Neural progenitor cell (in vitro differentiated cells): Measurements from ENCODE around the gene CEBPA. TPM values are rescaled to one million over a fixed set of nuclear protein-coding genes. Genes with fewer than 3 reads are reported as not detected.
"Not testable (repeated sequence)": the region's sequence is repeated elsewhere in the genome, so short reads cannot be mapped to it uniquely, and the experiment has no call there.

Experiments used
- DNase-seq: peaks from one replicate; pipeline ENCODE4 v3.0.0-alpha.2; 2016; ENCODE audit warnings: low spot score
- H2AFZ ChIP-seq: fragments of 200-600 bp; sonication (generic); replicated peaks from 2 replicates; pipeline ENCODE4 v1.6.1; 2016; ENCODE audit warnings: antibody characterized with exemption
- H3F3A ChIP-seq: fragments of 200-600 bp; sonication (generic); 2 replicates; pipeline ENCODE4 v1.6.1; 2016; ENCODE audit warnings: antibody characterized with exemption, low read depth
- H3K27ac ChIP-seq: fragments of 200-600 bp; sonication (generic); 2 replicates; pipeline ENCODE4 v1.5.1; 2016; ENCODE audit warnings: mild to moderate bottlenecking
- H3K27me3 ChIP-seq: fragments of 200-600 bp; sonication (generic); 2 replicates; pipeline ENCODE4 v1.6.1; 2016; ENCODE audit warnings: mild to moderate bottlenecking, moderate library complexity
- H3K36me3 ChIP-seq: fragments of 200-600 bp; sonication (generic); 2 replicates; pipeline ENCODE4 v1.5.1; 2016
- H3K4me1 ChIP-seq: fragments of 200-600 bp; sonication (generic); 2 replicates; pipeline ENCODE4 v1.6.1; 2016; ENCODE audit warnings: mixed run types
- H3K4me2 ChIP-seq: fragments of 200-600 bp; sonication (generic); 2 replicates; pipeline ENCODE4 v1.6.1; 2016
- H3K4me3 ChIP-seq: fragments of 200-600 bp; sonication (generic); 2 replicates; pipeline ENCODE4 v1.5.1; 2016
- H3K79me2 ChIP-seq: fragments of 200-600 bp; sonication (generic); 2 replicates; pipeline ENCODE4 v1.6.1; 2016; ENCODE audit warnings: low read depth
- H3K9ac ChIP-seq: fragments of 200-600 bp; sonication (generic); 2 replicates; pipeline ENCODE4 v1.6.1; 2016
- H3K9me3 ChIP-seq: fragments of 200-600 bp; sonication (generic); 2 replicates; pipeline ENCODE4 v1.5.1; 2016; ENCODE audit warnings: low read depth
- H4K20me1 ChIP-seq: fragments of 200-600 bp; sonication (generic); 2 replicates; pipeline ENCODE4 v1.6.1; 2016; ENCODE audit warnings: low read depth
- H3K27ac Mint-ChIP-seq: 3 replicates; pipeline ENCODE4 v1.8.0; 2021; ENCODE audit warnings: mixed read lengths
- H3K27me3 Mint-ChIP-seq: 2 replicates; pipeline ENCODE4 v1.8.0; 2022; ENCODE audit warnings: low read depth, mild to moderate bottlenecking, inconsistent platforms, moderate library complexity, mixed read lengths; ENCODE audit not compliant: insufficient read depth
- H3K36me3 Mint-ChIP-seq: 3 replicates; pipeline ENCODE4 v1.8.0; 2021; ENCODE audit warnings: mixed read lengths
- H3K4me1 Mint-ChIP-seq: 3 replicates; pipeline ENCODE4 v1.8.0; 2021; ENCODE audit warnings: mixed read lengths
- H3K4me3 Mint-ChIP-seq: 3 replicates; pipeline ENCODE4 v1.8.0; 2021; ENCODE audit warnings: mild to moderate bottlenecking, moderate library complexity, mixed read lengths
- H3K9me3 Mint-ChIP-seq: 3 replicates; pipeline ENCODE4 v1.8.0; 2020; ENCODE audit warnings: mixed read lengths
- EZH2 ChIP-seq: fragments of 200-600 bp; sonication (generic); IDR thresholded peaks from 2 replicates; pipeline ENCODE4 v1.6.1; 2017; ENCODE audit warnings: antibody characterized with exemption, mild to moderate bottlenecking, moderate library complexity
- EZH2phosphoT487 ChIP-seq: fragments of 200-600 bp; sonication (generic); IDR thresholded peaks from 2 replicates; pipeline ENCODE4 v1.6.1; 2017; ENCODE audit warnings: antibody characterized with exemption
- total RNA-seq: library from RNA; depleted of rRNA; stranded (reverse); fragments of >200 nt; gene quantifications from 2 replicates; pipeline ENCODE4 v1.2.3, GENCODE V29; 2015; ENCODE audit warnings: low replicate concordance
- TF ChIP-seq, protein P1 (sequence below): fragments of 200-600 bp; sonication (generic); IDR thresholded peaks from 2 replicates; pipeline ENCODE4 v1.5.1; 2017; ENCODE audit warnings: antibody characterized with exemption, mild to moderate bottlenecking

The CEBPA gene
- total RNA-seq, 1 donor from 2014 or later, result 0.71 TPM

- H3K4me3 ChIP-seq, result no peak overlapping the region
- H4K20me1 ChIP-seq, result no peaks in the 10 kb centered on the region
- Mint-ChIP-seq H3K4me1 (no peaks in the 10 kb centered on the region), H3K9me3 (peaks cover 23% of the 10 kb centered on the region), H3K36me3 (no peaks in the 10 kb centered on the region), H3K27ac (no peak overlapping the region), H3K27me3 (peaks cover 2% of the 10 kb centered on the region), H3K4me3 (no peak overlapping the region)
- H3K4me1 ChIP-seq, result no peaks in the 10 kb centered on the region
- no peaks in the 10 kb centered on the region for H3K36me3 ChIP-seq
- H3K9ac ChIP-seq, result no peak overlapping the region
- no peaks in the 10 kb centered on the region for H3F3A ChIP-seq
- H3K9me3 ChIP-seq, result peaks cover 9% of the 10 kb centered on the region
- no peaks in the 10 kb centered on the region for H3K79me2 ChIP-seq
- no peak overlapping the region for H2AFZ ChIP-seq
- H3K27me3 ChIP-seq, result no peaks in the 10 kb centered on the region
- TF ChIP-seq EZH2 (no peak), EZH2phosphoT487 (no peak)
- TF ChIP-seq, protein P1, sequence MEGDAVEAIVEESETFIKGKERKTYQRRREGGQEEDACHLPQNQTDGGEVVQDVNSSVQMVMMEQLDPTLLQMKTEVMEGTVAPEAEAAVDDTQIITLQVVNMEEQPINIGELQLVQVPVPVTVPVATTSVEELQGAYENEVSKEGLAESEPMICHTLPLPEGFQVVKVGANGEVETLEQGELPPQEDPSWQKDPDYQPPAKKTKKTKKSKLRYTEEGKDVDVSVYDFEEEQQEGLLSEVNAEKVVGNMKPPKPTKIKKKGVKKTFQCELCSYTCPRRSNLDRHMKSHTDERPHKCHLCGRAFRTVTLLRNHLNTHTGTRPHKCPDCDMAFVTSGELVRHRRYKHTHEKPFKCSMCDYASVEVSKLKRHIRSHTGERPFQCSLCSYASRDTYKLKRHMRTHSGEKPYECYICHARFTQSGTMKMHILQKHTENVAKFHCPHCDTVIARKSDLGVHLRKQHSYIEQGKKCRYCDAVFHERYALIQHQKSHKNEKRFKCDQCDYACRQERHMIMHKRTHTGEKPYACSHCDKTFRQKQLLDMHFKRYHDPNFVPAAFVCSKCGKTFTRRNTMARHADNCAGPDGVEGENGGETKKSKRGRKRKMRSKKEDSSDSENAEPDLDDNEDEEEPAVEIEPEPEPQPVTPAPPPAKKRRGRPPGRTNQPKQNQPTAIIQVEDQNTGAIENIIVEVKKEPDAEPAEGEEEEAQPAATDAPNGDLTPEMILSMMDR, result no peak
- no peak overlapping the region for H3K27ac ChIP-seq
- no peak overlapping the region for H3K4me2 ChIP-seq
- no peak for DNase-seq
Measured at GRCh38 chr19:33324628-33325027, 22.3 kb upstream of the CEBPA start.

DNA sequence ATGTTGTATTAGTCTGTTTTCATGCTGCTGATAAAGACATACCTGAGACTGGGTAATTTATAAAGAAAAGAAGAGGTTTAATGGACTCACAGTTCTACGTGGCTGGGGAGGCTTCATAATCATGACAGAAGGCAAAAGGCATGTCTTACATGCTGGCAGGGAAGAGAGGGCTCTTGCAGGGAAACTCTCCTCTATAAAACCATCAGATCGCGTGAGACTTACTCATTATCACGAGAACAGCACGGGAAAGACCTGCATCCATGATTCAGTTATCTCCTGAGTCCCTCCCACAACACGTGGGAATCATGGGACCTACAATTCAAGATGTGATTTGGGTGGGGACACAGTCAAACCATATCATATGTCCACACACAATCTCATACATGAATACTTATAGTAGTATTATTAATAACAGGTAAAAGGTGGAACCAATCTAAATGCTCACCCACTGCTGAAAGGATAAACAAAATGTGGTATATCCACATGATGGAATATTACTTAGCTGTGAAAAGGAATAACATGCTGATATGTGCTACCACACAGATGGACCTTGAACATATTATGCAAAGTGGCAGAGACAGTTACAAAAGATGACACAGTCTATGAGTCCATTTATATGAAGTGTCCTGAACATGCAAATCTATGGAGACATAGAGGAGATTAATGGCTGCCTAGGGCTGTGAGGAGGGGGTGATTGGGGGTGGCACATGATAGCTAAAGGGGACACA lies 20.9 kb upstream of the CEBPA start:
- Mint-ChIP-seq H3K9me3 (peaks cover 23% of the 10 kb centered on the region), H3K27me3 (peaks cover 2% of the 10 kb centered on the region), H3K4me1 (no peaks in the 10 kb centered on the region), H3K27ac (no peak overlapping the region), H3K36me3 (no peaks in the 10 kb centered on the region), H3K4me3 (no peak overlapping the region)
- peaks cover 9% of the 10 kb centered on the region for H3K9me3 ChIP-seq
- no peaks in the 10 kb centered on the region for H3K27me3 ChIP-seq
- no peak for DNase-seq
- no peak overlapping the region for H2AFZ ChIP-seq
- H4K20me1 ChIP-seq, result no peaks in the 10 kb centered on the region
- H3K4me3 ChIP-seq, result no peak overlapping the region
- H3K4me2 ChIP-seq, result no peak overlapping the region
- H3K4me1 ChIP-seq, result no peaks in the 10 kb centered on the region
- no peak overlapping the region for H3K27ac ChIP-seq
- TF ChIP-seq EZH2phosphoT487 (no peak), EZH2 (no peak)
- TF ChIP-seq, protein P1, result no peak
- H3F3A ChIP-seq, result no peaks in the 10 kb centered on the region
- H3K9ac ChIP-seq, result no peak overlapping the region
- H3K79me2 ChIP-seq, result no peaks in the 10 kb centered on the region
- no peaks in the 10 kb centered on the region for H3K36me3 ChIP-seq

DNA sequence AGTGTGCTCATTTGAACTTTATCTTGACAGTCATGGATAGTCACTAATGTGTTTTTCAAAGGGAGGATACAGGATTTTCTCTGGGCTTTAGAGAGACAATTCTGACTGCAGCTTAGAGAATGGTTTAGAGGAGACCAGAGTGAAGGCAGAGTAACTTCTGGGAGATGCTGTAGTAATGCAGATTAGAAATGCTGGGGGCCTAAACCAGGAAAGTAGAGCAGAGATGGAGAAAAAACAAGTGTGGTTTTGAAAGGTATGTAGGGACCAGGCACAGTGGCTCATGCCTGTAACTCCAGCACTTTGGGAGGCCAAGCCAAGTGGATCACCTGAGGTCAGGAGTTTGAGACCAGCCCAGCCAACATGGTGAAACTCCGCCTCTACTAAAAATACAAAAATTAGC lies 18.3 kb upstream of the CEBPA start:
- Histone ChIP-seq H3K4me3 (no peak overlapping the region), H3F3A (no peaks in the 10 kb centered on the region), H3K79me2 (no peaks in the 10 kb centered on the region), H4K20me1 (no peaks in the 10 kb centered on the region), H2AFZ (no peak overlapping the region), H3K27me3 (no peaks in the 10 kb centered on the region), H3K36me3 (no peaks in the 10 kb centered on the region), H3K4me2 (no peak overlapping the region), H3K9me3 (peaks cover 9% of the 10 kb centered on the region), H3K4me1 (no peaks in the 10 kb centered on the region), H3K9ac (no peak overlapping the region), H3K27ac (no peak overlapping the region)
- no peak overlapping the region for H3K4me3 Mint-ChIP-seq
- DNase-seq, result no peak
- H3K4me1 Mint-ChIP-seq, result peaks cover 2% of the 10 kb centered on the region
- no peak overlapping the region for H3K27ac Mint-ChIP-seq
- H3K27me3 Mint-ChIP-seq, result no peaks in the 10 kb centered on the region
- H3K9me3 Mint-ChIP-seq, result peaks cover 20% of the 10 kb centered on the region
- TF ChIP-seq, protein P1, result no peak
- TF ChIP-seq EZH2phosphoT487, result no peak
- no peaks in the 10 kb centered on the region for H3K36me3 Mint-ChIP-seq

DNA sequence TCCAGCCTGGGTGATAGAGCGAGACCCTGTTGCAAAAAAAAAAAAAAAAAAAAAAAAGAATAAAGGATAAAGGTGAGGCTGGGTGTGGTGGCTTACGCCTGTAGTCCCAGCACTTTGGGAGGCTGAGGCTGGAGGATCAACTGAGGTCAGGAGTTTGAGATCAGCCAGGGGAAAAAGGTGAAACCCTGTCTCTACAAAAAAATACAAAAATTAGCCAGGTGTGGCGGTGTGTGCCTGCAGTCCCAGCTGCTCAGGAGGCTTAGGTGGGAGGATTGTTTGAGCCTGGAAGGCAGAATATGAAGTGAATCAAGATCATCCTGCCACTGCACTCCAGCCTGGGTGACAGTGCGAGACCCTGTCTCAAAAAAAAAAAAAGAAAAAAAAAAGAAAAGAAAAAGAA lies 15.7 kb upstream of the CEBPA start:
- not testable (repeated sequence) for H3K4me2 ChIP-seq, H3K36me3 Mint-ChIP-seq, H3K79me2 ChIP-seq, H3K9me3 ChIP-seq, H3K4me1 ChIP-seq, H3F3A ChIP-seq, H3K27me3 Mint-ChIP-seq, H4K20me1 ChIP-seq, H3K4me3 Mint-ChIP-seq, H3K9ac ChIP-seq, H3K36me3 ChIP-seq, H3K27me3 ChIP-seq, H2AFZ ChIP-seq, DNase-seq, H3K4me1 Mint-ChIP-seq, H3K27ac ChIP-seq, H3K4me3 ChIP-seq, H3K27ac Mint-ChIP-seq
- peaks cover 19% of the 10 kb centered on the region for H3K9me3 Mint-ChIP-seq
